Measurements from ENCODE around the gene CTNNB1.
A peak's percentile ranks its signal among the peaks of the same experiment; 100 is the strongest.

The CTNNB1 gene

GRCh38 chr3:41167722-41168497 is 31.4 kb upstream of the CTNNB1 start:
- H3K4me3 ChIP-seq (ENCODE audit: insufficient read depth in 1 of 2, low read depth in 1 of 2, low read length in 2 of 2), result no peak overlapping the region
- no peak overlapping the region for H4K91ac ChIP-seq (ENCODE audit: low read length)
- 83% methylated on average over 8 of the region's 8 CpGs for WGBS

GRCh38 chr3:41169023-41169422 is 30.3 kb upstream of the CTNNB1 start:
- Histone ChIP-seq H3K27ac (ENCODE audit: low read length, poor library complexity, severe bottlenecking) (no peak overlapping the region), H3K36me3 (ENCODE audit: control insufficient read depth in 1 of 2, insufficient read depth in 2 of 2, low read depth in 1 of 2, low read length in 2 of 2) (no peaks in the 10 kb centered on the region)

More at GRCh38 chr3:41167722-41168497, 31.4 kb upstream of the CTNNB1 start:
- no peak overlapping the region for H3K4me2 ChIP-seq (ENCODE audit: low read length, poor library complexity, severe bottlenecking)
- no peak overlapping the region for H3K14ac ChIP-seq (ENCODE audit: low read length in 2 of 2)
- H2BK120ac ChIP-seq (ENCODE audit: low read depth, low read length), result no peak overlapping the region
- H3K4ac ChIP-seq (ENCODE audit: low read depth in 1 of 2, low read length in 2 of 2), result no peak overlapping the region
- peaks cover 1% of the 10 kb centered on the region for H3K4me1 ChIP-seq (ENCODE audit: control insufficient read depth, insufficient read depth, low read depth, low read length)
- H2AK5ac ChIP-seq (ENCODE audit: low read length, severe bottlenecking), result no peak overlapping the region
- H2BK5ac ChIP-seq (ENCODE audit: low read depth, low read length, poor library complexity, severe bottlenecking), result no peak overlapping the region
- no peak overlapping the region for H4K8ac ChIP-seq (ENCODE audit: low read length)
- no peak overlapping the region for H3K23ac ChIP-seq (ENCODE audit: low read length in 2 of 2)
- peak; percentile 36 for DNase-seq
- no peaks in the 10 kb centered on the region for H3K9me3 ChIP-seq (ENCODE audit: control insufficient read depth, low read length)
- no peak overlapping the region for H3K18ac ChIP-seq (ENCODE audit: low read depth in 1 of 2, low read length in 2 of 2)
- no peak overlapping the region for H3K27ac ChIP-seq (ENCODE audit: low read length, poor library complexity, severe bottlenecking)
- H2BK15ac ChIP-seq (ENCODE audit: low read depth, poor library complexity, severe bottlenecking), result no peak overlapping the region
- no peak overlapping the region for H2AFZ ChIP-seq (ENCODE audit: low read depth, low read length)
- H2BK12ac ChIP-seq (ENCODE audit: low read length in 2 of 2), result peak overlapping the region in 1 of 2 experiments; percentile 26
- no peak overlapping the region for H3K9ac ChIP-seq (ENCODE audit: low read length)
- no peaks in the 10 kb centered on the region for H3K36me3 ChIP-seq (ENCODE audit: control insufficient read depth in 1 of 2, insufficient read depth in 2 of 2, low read depth in 1 of 2, low read length in 2 of 2)
- H3K79me1 ChIP-seq (replicated peaks; ENCODE audit: low read length, poor library complexity, severe bottlenecking), result no peaks in the 10 kb centered on the region
- peaks cover 0 to 30% of the 10 kb centered on the region in 2 experiments for H3K27me3 ChIP-seq (ENCODE audit: control insufficient read depth in 1 of 2, insufficient read depth in 1 of 2, low read length in 2 of 2)

GRCh38 chr3:41173926-41174885 is 25.1 kb upstream of the CTNNB1 start:
- Histone ChIP-seq H3K9me3 (ENCODE audit: control insufficient read depth, low read length) (no peaks in the 10 kb centered on the region), H3K27me3 (ENCODE audit: control insufficient read depth in 1 of 2, insufficient read depth in 1 of 2, low read length in 2 of 2) (peaks cover 3 to 29% of the 10 kb centered on the region in 2 experiments), H2BK5ac (ENCODE audit: low read depth, low read length, poor library complexity, severe bottlenecking) (no peak overlapping the region), H3K36me3 (ENCODE audit: control insufficient read depth in 1 of 2, insufficient read depth in 2 of 2, low read depth in 1 of 2, low read length in 2 of 2) (no peaks in the 10 kb centered on the region), H2BK15ac (ENCODE audit: low read depth, poor library complexity, severe bottlenecking) (no peak overlapping the region), H4K91ac (ENCODE audit: low read length) (no peak overlapping the region), H2AFZ (ENCODE audit: low read depth, low read length) (no peak overlapping the region), H2BK120ac (ENCODE audit: low read depth, low read length) (no peak overlapping the region), H3K18ac (ENCODE audit: low read depth in 1 of 2, low read length in 2 of 2) (peak overlapping the region in 1 of 2 experiments; percentile 30), H3K4me3 (ENCODE audit: insufficient read depth in 1 of 2, low read depth in 1 of 2, low read length in 2 of 2) (no peak overlapping the region), H3K4me1 (ENCODE audit: control insufficient read depth, insufficient read depth, low read depth, low read length) (peaks cover 7% of the 10 kb centered on the region), H3K14ac (ENCODE audit: low read length in 2 of 2) (no peak overlapping the region), H4K8ac (ENCODE audit: low read length) (no peak overlapping the region), H3K79me1 (replicated peaks; ENCODE audit: low read length, poor library complexity, severe bottlenecking) (no peaks in the 10 kb centered on the region), H3K4me2 (ENCODE audit: low read length, poor library complexity, severe bottlenecking) (no peak overlapping the region), H3K9ac (ENCODE audit: low read length) (no peak overlapping the region), H2BK12ac (ENCODE audit: low read length in 2 of 2) (no peak overlapping the region), H3K23ac (ENCODE audit: low read length in 2 of 2) (no peak overlapping the region), H3K27ac (ENCODE audit: low read length, poor library complexity, severe bottlenecking) (no peak overlapping the region), H3K4ac (ENCODE audit: low read depth in 1 of 2, low read length in 2 of 2) (peak overlapping the region in 1 of 2 experiments; percentile 11), H2AK5ac (ENCODE audit: low read length, severe bottlenecking) (no peak overlapping the region)
- peak; percentile 41 for DNase-seq
- 73% methylated on average over 7 of the region's 7 CpGs for WGBS

More at GRCh38 chr3:41169023-41169422, 30.3 kb upstream of the CTNNB1 start:
- no peak overlapping the region for H3K4ac ChIP-seq (ENCODE audit: low read depth in 1 of 2, low read length in 2 of 2)
- H3K23ac ChIP-seq (ENCODE audit: low read length in 2 of 2), result no peak overlapping the region
- DNase-seq, result peak; percentile 18
- H3K4me1 ChIP-seq (ENCODE audit: control insufficient read depth, insufficient read depth, low read depth, low read length), result no peaks in the 10 kb centered on the region
- H4K8ac ChIP-seq (ENCODE audit: low read length), result no peak overlapping the region
- H3K79me1 ChIP-seq (replicated peaks; ENCODE audit: low read length, poor library complexity, severe bottlenecking), result no peaks in the 10 kb centered on the region
- H3K14ac ChIP-seq (ENCODE audit: low read length in 2 of 2), result peak overlapping the region in 1 of 2 experiments; percentile 74
- no peak overlapping the region for H4K91ac ChIP-seq (ENCODE audit: low read length)
- 44% methylated on average over 4 of the region's 5 CpGs for WGBS
- no peak overlapping the region for H2BK15ac ChIP-seq (ENCODE audit: low read depth, poor library complexity, severe bottlenecking)
- no peak overlapping the region for H2AFZ ChIP-seq (ENCODE audit: low read depth, low read length)
- H3K27me3 ChIP-seq (ENCODE audit: control insufficient read depth in 1 of 2, insufficient read depth in 1 of 2, low read length in 2 of 2), result peaks cover 0 to 30% of the 10 kb centered on the region in 2 experiments
- no peak overlapping the region for H2AK5ac ChIP-seq (ENCODE audit: low read length, severe bottlenecking)
- H3K9me3 ChIP-seq (ENCODE audit: control insufficient read depth, low read length), result no peaks in the 10 kb centered on the region
- H2BK120ac ChIP-seq (ENCODE audit: low read depth, low read length), result no peak overlapping the region
- no peak overlapping the region for H3K4me3 ChIP-seq (ENCODE audit: insufficient read depth in 1 of 2, low read depth in 1 of 2, low read length in 2 of 2)
- no peak overlapping the region for H3K9ac ChIP-seq (ENCODE audit: low read length)
- no peak overlapping the region for H2BK12ac ChIP-seq (ENCODE audit: low read length in 2 of 2)
- H3K18ac ChIP-seq (ENCODE audit: low read depth in 1 of 2, low read length in 2 of 2), result no peak overlapping the region
- H3K4me2 ChIP-seq (ENCODE audit: low read length, poor library complexity, severe bottlenecking), result no peak overlapping the region
- no peak overlapping the region for H2BK5ac ChIP-seq (ENCODE audit: low read depth, low read length, poor library complexity, severe bottlenecking)

GRCh38 chr3:41175365-41175764 is 23.9 kb upstream of the CTNNB1 start:
- Histone ChIP-seq H4K8ac (ENCODE audit: low read length) (no peak overlapping the region), H3K27ac (ENCODE audit: low read length, poor library complexity, severe bottlenecking) (no peak overlapping the region), H3K4me2 (ENCODE audit: low read length, poor library complexity, severe bottlenecking) (no peak overlapping the region), H3K9me3 (ENCODE audit: control insufficient read depth, low read length) (no peaks in the 10 kb centered on the region), H3K27me3 (ENCODE audit: control insufficient read depth in 1 of 2, insufficient read depth in 1 of 2, low read length in 2 of 2) (peaks cover 3 to 32% of the 10 kb centered on the region in 2 experiments), H3K36me3 (ENCODE audit: control insufficient read depth in 1 of 2, insufficient read depth in 2 of 2, low read depth in 1 of 2, low read length in 2 of 2) (no peaks in the 10 kb centered on the region), H2BK15ac (ENCODE audit: low read depth, poor library complexity, severe bottlenecking) (no peak overlapping the region), H3K4ac (ENCODE audit: low read depth in 1 of 2, low read length in 2 of 2) (no peak overlapping the region), H4K91ac (ENCODE audit: low read length) (no peak overlapping the region), H3K4me3 (ENCODE audit: insufficient read depth in 1 of 2, low read depth in 1 of 2, low read length in 2 of 2) (no peak overlapping the region), H3K4me1 (ENCODE audit: control insufficient read depth, insufficient read depth, low read depth, low read length) (peaks cover 7% of the 10 kb centered on the region), H3K14ac (ENCODE audit: low read length in 2 of 2) (no peak overlapping the region), H3K9ac (ENCODE audit: low read length) (no peak overlapping the region), H2AK5ac (ENCODE audit: low read length, severe bottlenecking) (no peak overlapping the region), H3K23ac (ENCODE audit: low read length in 2 of 2) (no peak overlapping the region), H2AFZ (ENCODE audit: low read depth, low read length) (no peak overlapping the region), H2BK120ac (ENCODE audit: low read depth, low read length) (no peak overlapping the region), H2BK12ac (ENCODE audit: low read length in 2 of 2) (no peak overlapping the region), H3K79me1 (replicated peaks; ENCODE audit: low read length, poor library complexity, severe bottlenecking) (no peaks in the 10 kb centered on the region), H2BK5ac (ENCODE audit: low read depth, low read length, poor library complexity, severe bottlenecking) (no peak overlapping the region), H3K18ac (ENCODE audit: low read depth in 1 of 2, low read length in 2 of 2) (peak overlapping the region in 1 of 2 experiments; percentile 29)
- peak; percentile 11 for DNase-seq
- WGBS, result 31% methylated on average over 1 of the region's 1 CpG

Data from mesenchymal stem cell (in vitro differentiated cells and primary cell).